Measurements from ENCODE around the gene CMTM2.
A peak's percentile ranks its signal among the peaks of the same experiment; 100 is the strongest.
"Not testable (repeated sequence)": the region's sequence is repeated elsewhere in the genome, so short reads cannot be mapped to it uniquely, and the experiment has no call there.

Gene CMTM2

DNA sequence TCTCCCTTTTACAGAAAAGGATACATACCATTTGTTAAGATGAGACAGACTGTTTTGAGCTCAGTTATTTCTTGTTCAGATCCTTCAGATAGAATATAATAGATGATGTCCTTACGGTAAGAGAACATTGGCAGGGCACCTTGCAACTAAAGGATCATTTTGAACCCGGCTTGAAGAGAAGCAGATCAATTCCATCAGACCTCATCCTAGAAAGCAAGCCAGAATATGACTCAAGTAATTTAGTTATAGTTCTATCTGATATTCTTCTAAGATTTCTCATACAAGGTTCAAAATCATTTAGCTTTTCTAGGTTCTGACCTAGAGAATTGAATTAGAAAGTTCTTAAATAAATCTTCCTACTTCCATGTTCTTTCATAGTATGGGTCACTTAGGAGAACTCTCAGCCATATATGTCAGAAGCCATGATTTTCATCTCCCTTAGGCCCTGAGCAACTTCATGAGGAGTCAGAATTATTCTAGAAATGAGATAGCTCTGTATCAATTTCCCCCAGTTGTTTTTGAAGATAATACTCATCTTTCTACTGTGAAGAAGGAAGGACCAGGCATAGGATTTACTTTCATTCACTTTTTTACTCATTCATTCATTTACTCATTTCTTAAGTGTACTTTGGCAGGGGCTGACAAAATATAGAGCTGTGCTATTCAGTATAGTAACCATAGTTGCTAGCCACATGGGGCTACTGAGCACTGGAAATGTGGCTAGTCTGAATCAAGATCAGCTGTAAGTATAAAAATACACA, 15.5 kb upstream of the CMTM2 start:
- H3K4me3 ChIP-seq (ENCODE audit: low read length) = no peak overlapping the region
- no peak for DNase-seq (ENCODE audit: low read depth)
- TF ChIP-seq, protein P1, sequence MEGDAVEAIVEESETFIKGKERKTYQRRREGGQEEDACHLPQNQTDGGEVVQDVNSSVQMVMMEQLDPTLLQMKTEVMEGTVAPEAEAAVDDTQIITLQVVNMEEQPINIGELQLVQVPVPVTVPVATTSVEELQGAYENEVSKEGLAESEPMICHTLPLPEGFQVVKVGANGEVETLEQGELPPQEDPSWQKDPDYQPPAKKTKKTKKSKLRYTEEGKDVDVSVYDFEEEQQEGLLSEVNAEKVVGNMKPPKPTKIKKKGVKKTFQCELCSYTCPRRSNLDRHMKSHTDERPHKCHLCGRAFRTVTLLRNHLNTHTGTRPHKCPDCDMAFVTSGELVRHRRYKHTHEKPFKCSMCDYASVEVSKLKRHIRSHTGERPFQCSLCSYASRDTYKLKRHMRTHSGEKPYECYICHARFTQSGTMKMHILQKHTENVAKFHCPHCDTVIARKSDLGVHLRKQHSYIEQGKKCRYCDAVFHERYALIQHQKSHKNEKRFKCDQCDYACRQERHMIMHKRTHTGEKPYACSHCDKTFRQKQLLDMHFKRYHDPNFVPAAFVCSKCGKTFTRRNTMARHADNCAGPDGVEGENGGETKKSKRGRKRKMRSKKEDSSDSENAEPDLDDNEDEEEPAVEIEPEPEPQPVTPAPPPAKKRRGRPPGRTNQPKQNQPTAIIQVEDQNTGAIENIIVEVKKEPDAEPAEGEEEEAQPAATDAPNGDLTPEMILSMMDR (conservative IDR thresholded peaks at IDR 0.05; ENCODE audit: low read length) = no peak

DNA sequence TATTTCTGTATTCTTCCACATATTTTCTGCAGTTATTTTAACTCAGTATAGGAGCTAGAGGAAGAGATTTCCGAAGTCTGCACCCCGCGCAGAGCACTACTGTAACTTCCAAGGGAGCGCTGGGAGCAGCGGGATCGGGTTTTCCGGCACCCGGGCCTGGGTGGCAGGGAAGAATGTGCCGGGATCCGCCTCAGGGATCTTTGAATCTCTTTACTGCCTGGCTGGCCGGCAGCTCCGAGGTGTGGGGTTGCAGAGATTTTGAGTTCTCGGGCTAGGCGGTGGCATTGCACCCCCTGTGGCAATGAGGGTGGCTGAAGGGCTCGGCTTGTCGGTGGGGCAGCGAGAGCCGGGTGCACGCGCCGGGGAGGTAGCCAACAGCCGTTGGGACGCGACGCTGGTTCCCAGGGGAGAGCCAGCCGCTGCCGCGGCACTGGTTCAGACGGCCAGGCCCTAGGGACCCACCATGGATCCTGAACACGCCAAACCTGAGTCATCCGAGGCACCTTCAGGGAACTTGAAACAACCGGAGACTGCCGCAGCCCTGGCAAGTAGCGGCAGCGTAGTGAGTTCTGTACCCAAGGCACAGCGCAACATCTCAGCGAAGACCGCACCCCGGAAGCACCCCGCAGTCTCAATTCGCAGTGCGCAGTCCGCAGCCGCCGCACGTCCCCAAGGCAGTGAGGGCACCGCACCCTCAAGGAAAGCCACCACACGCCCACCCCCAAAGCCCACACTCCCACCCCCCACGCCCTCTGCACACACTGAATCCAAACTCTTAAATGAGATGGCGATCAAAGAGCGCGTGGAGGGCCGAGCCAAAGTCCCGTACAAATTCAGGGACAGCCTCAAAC, 13.0 kb upstream of the CMTM2 start, which contains the start of gene CMTM1:
CMTM1 (plus strand) TSS at position 389 of the 851 bp plus-strand sequence; CDS start at position 464, 75 bp downstream.
- no peak within 1 kb of the TSS for H3K4me3 ChIP-seq (ENCODE audit: low read length)
- no peak for DNase-seq (ENCODE audit: low read depth)
- TF ChIP-seq, protein P1 (conservative IDR thresholded peaks at IDR 0.05; ENCODE audit: low read length) = no peak

DNA sequence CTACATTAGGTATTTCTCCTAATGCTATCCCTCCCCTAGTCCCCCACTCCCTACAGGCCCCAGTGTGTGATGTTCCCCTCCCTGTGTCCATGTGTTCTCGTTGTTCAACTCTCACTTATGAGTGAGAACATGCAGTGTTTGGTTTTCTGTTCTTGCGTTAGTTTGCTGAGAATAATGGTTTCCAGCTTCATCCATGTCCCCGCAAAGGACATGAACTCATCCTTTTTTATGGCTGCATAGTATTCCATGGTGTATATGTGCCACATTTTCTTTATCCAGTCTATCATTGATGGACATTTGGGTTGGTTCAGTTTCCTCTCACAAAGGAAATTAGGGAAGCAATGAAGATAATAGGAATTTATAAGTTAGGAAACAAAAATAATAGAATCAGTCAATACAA, 12.0 kb upstream of the CMTM2 start:
- DNase-seq (ENCODE audit: low read depth); H3K4me3 ChIP-seq (ENCODE audit: low read length): not testable (repeated sequence)

DNA sequence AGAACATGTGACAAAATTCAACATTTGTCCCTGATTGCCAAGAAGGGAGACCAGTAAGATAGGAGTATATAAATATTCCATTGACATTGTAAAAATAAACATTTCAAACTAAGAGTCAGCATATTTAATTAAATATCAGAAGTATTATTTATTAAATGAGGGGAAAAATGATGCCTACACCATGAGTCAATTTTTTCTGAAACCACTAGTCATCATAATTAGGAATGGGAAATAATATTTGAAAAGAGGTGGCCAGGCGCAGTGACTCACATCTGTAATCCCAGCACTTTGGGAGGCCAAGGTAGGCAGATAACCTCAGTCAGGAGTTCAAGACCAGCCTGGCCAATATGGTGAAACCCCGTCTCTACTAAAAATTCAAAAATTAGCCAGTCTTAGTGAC, 10.9 kb upstream of the CMTM2 start:
- H3K4me3 ChIP-seq (ENCODE audit: low read length) = no peak overlapping the region
- no peak for DNase-seq (ENCODE audit: low read depth)
- TF ChIP-seq, protein P1 (conservative IDR thresholded peaks at IDR 0.05; ENCODE audit: low read length) = no peak

DNA sequence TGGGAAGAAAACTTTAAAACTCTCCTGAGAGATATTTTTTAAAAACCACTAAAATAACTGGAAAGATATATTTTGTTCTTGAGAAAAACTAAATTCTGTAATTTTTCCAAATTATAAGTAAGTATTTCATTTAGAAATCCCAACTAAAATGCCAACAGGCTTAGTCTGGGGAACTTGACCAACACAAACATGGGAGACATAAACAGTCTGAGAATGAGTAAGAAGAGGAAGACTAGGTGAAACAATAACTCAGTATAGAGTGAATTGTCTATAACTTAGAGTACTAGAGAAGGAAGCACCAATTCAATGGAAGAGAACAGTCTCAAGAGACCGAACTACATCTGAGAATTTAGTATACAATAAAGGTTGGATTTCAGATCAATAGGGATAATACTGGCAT, 10.1 kb upstream of the CMTM2 start:
- DNase-seq (ENCODE audit: low read depth) = peak; percentile 55
- no peak overlapping the region for H3K4me3 ChIP-seq (ENCODE audit: low read length)
- TF ChIP-seq, protein P1 (conservative IDR thresholded peaks at IDR 0.05; ENCODE audit: low read length) = no peak

DNA sequence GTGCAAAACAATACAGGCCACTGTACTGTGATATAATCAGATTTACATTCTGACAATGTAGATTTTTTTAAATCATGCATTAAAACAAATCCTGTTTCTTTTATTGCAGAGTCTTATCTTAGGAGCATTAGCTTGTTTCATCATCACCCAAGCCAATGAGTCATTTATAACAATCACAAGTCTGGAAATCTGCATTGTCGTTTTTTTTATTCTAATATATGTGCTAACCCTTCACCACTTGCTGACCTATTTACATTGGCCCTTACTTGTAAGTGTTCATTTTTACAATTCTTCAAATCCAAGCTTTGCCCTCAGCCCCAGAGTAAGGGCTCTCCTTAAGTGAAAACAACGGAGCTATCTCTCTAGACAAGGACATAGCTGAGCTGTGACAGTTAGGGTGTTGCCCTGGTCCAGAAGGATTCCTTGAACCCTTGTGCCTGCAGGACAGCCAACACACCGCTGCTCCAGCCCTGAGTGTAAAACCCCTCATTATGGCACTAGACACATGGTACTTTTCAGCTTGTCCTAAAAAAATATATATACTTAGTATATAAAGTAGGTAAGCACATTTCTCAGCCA, 9.3 kb upstream of the CMTM2 start:
- DNase-seq (ENCODE audit: low read depth) = peak; percentile 41
- H3K4me3 ChIP-seq (ENCODE audit: low read length) = no peak overlapping the region

DNA sequence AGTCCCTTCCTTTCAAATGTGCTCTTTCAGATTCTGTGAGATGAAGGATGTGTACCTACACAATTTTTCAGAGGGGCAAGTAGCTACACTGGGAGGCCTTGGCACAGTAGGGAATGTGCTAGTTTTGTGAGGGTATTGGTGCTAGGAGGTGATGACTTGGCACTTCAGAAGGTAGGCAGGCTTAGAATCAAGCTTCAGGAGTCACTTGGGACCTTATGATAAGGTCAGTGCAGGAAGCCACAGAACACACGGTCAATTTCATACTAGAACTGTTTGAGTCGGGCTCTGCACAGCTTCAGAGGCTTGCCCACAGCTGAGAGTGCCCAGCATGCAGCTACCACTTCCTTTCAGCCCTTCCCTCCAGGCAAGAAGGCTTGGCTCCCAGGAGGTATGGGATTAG, 6.9 kb upstream of the CMTM2 start:
- H3K4me3 ChIP-seq (ENCODE audit: low read length) = no peak overlapping the region
- TF ChIP-seq, protein P1 (conservative IDR thresholded peaks at IDR 0.05; ENCODE audit: low read length) = no peak
- no peak for DNase-seq (ENCODE audit: low read depth)

More for the DNA sequence above, 9.3 kb upstream of the CMTM2 start:
- TF ChIP-seq, protein P1 (conservative IDR thresholded peaks at IDR 0.05; ENCODE audit: low read length) = no peak
